Neutrophil (primary cell): ENCODE data around the gene ST7.

Source experiments
- H3K27ac ChIP-seq: fragments of 200-600 bp; sonication (generic); 2 replicates; pipeline ENCODE4 v1.5.1; 2016; ENCODE audit warnings: mild to moderate bottlenecking, moderate library complexity
- H3K27me3 ChIP-seq: fragments of 200-600 bp; sonication (generic); 2 replicates; pipeline ENCODE4 v1.6.0; 2016; ENCODE audit warnings: mild to moderate bottlenecking
- H3K36me3 ChIP-seq: fragments of 200-600 bp; sonication (generic); 2 replicates; pipeline ENCODE4 v1.5.1; 2017
- H3K4me1 ChIP-seq, 2 experiments: fragments of 200-600 bp in 1 of 2; sonication (generic) in 1 of 2; 1 replicate in 1 of 2; 2 replicates in 1 of 2; pipeline versions ENCODE4 v1.5.1 to v1.6.1; 2013 to 2016; ENCODE audit warnings: low read depth in 1 of 2, low read length in 1 of 2, mild to moderate bottlenecking in 1 of 2, moderate library complexity in 1 of 2; ENCODE audit not compliant: control insufficient read depth in 1 of 2, insufficient read depth in 1 of 2
- H3K4me3 ChIP-seq, 2 experiments: fragments of 200-600 bp in 1 of 2; sonication (generic) in 1 of 2; 1 replicate in 1 of 2; 2 replicates in 1 of 2; pipeline ENCODE4 v1.5.1; 2013 to 2016; ENCODE audit warnings: low read depth in 1 of 2, low read length in 1 of 2, mild to moderate bottlenecking in 1 of 2, moderate library complexity in 1 of 2
- H3K9me3 ChIP-seq: fragments of 200-600 bp; sonication (generic); 2 replicates; pipeline ENCODE4 v1.5.1; 2016
- TF ChIP-seq, protein P1 (sequence below): fragments of 200-600 bp; sonication (generic); IDR thresholded peaks from 2 replicates; pipeline ENCODE4 v1.5.1; 2016; ENCODE audit warnings: antibody characterized with exemption

ST7 gene

DNA sequence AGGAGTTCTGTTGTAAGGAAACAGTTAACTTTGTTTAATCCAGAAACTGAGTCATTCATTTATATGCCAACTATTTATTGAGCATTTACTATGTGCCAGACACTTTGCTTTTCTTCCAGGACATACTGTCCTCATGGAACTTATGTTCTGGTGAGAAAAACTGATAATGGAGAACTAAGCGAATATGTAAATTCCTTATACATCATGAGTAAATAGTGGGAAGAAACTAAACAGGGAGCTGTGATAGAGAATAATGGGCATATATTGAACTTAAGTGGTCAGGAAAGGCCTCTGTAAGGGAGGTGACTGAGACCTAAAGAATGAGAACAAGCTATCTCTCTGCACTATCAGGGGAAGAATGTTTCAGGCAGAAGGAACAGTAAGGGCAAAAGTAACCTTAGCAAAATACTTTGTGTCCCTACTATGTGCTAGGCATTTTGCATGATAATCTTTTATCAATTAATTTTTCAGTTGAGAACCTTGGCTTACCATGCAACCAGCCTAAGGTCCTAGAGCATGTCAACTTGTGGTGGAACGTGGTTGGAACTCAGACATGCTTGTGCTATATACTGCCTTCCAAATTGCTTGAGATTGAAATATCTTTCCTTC lies 45.4 kb downstream of the ST7 start:
- TF ChIP-seq, protein P1, sequence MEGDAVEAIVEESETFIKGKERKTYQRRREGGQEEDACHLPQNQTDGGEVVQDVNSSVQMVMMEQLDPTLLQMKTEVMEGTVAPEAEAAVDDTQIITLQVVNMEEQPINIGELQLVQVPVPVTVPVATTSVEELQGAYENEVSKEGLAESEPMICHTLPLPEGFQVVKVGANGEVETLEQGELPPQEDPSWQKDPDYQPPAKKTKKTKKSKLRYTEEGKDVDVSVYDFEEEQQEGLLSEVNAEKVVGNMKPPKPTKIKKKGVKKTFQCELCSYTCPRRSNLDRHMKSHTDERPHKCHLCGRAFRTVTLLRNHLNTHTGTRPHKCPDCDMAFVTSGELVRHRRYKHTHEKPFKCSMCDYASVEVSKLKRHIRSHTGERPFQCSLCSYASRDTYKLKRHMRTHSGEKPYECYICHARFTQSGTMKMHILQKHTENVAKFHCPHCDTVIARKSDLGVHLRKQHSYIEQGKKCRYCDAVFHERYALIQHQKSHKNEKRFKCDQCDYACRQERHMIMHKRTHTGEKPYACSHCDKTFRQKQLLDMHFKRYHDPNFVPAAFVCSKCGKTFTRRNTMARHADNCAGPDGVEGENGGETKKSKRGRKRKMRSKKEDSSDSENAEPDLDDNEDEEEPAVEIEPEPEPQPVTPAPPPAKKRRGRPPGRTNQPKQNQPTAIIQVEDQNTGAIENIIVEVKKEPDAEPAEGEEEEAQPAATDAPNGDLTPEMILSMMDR, result no peak
- no peaks in the 10 kb centered on the region for H3K4me1 ChIP-seq
- no peaks in the 10 kb centered on the region for H3K9me3 ChIP-seq
- no peaks in the 10 kb centered on the region for H3K36me3 ChIP-seq
- no peak overlapping the region for H3K27ac ChIP-seq
- H3K27me3 ChIP-seq, result no peaks in the 10 kb centered on the region
- H3K4me3 ChIP-seq, result no peak overlapping the region

DNA sequence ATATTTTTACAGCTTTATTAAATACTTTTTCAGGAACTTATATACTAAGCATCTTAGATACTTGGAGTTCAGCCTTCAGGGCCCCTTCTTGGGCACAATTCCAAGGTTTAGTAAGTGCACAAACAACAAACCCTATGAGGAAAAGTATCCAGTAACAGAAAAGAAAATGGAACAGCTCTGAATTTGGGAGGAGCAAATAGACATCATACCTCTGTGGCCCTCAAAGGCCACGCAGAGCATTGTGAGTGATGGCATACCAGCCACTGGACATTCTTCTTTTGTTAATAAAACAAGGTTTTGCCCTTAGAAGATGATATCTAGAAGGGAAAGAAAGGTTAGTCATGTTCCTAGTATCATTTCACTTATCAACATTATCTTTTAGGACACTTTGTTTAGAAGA lies 46.0 kb downstream of the ST7 start:
- H3K27ac ChIP-seq, result no peak overlapping the region
- H3K4me3 ChIP-seq, result no peak overlapping the region
- no peaks in the 10 kb centered on the region for H3K36me3 ChIP-seq
- H3K9me3 ChIP-seq, result no peaks in the 10 kb centered on the region
- TF ChIP-seq, protein P1, result no peak
- no peaks in the 10 kb centered on the region for H3K4me1 ChIP-seq
- no peaks in the 10 kb centered on the region for H3K27me3 ChIP-seq

DNA sequence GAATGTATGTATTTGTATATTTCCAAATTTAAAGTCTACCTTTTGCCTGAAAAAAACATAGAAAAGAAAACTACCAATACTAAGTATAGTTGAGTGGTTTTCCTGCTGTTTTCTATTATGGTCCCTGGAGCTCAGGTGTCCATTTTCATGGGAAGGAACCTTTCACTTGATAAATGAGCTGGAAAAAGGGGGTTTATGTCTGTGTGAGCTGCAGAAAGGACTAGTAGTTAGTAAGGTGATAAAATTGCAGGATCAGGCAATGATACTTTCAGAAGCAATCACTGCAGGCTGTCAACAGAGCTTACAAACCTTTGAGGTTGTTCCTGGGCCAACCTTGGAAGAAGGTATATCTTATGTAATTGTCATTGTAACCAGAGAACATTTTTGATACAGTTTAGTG lies 48.0 kb downstream of the ST7 start:
- Histone ChIP-seq H3K4me3 (no peak overlapping the region), H3K27me3 (no peaks in the 10 kb centered on the region), H3K9me3 (no peaks in the 10 kb centered on the region), H3K4me1 (no peaks in the 10 kb centered on the region), H3K27ac (no peak overlapping the region), H3K36me3 (no peaks in the 10 kb centered on the region)
- TF ChIP-seq, protein P1, result no peak

DNA sequence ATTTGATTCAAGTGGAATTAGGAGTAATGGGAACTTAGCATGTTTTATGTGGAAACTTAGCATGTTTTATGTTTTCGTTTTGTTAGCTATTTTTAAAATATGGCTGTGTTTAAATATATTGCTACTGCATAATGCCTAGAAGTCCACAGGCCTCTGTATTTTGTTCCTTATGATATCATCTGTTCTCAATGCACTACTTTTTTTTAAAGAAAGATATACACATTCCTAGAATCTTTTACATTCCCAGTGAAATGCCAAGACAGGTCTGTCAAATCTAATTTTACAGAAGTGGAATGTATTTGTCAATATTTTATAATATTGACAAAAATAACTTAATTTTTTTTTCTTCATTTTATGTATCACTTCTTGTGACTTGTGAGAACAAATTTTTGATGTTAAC lies 51.6 kb downstream of the ST7 start:
- Histone ChIP-seq H3K4me3 (no peak overlapping the region), H3K4me1 (no peaks in the 10 kb centered on the region), H3K27ac (no peak overlapping the region), H3K27me3 (peaks cover 2% of the 10 kb centered on the region), H3K36me3 (no peaks in the 10 kb centered on the region), H3K9me3 (no peaks in the 10 kb centered on the region)
- TF ChIP-seq, protein P1, result no peak

DNA sequence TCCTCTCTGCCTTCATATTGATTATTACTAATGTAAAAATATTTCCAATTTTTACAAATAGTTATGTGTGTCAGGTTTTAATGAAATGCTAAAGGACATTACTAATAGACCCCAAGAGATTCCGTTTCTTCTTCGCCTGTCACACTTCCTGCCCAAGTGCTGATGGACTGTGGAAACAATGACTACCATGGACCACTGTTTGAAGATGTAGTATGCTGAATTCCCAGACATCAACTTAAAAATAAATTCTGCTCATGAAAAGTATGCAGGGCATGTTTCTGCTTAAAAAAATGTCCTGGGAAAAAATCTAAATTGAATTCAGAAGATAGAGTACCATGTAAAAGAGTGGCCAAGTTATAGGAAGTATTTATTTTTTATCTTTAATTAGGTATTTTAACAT lies 52.1 kb downstream of the ST7 start:
- Histone ChIP-seq H3K36me3 (no peaks in the 10 kb centered on the region), H3K4me3 (no peak overlapping the region), H3K4me1 (no peaks in the 10 kb centered on the region), H3K27me3 (peaks cover 6% of the 10 kb centered on the region), H3K9me3 (no peaks in the 10 kb centered on the region), H3K27ac (no peak overlapping the region)
- TF ChIP-seq, protein P1, result no peak
